GM12801 (cell line): Measurements from ENCODE around the gene SOX6.

Source experiments
- TF ChIP-seq, protein P1 (sequence below): IDR thresholded peaks from one replicate; pipeline ENCODE4 v1.5.1; 2011; ENCODE audit warnings: control low read depth; ENCODE audit not compliant: insufficient read length; ENCODE audit errors: extremely low read depth

The SOX6 gene

DNA sequence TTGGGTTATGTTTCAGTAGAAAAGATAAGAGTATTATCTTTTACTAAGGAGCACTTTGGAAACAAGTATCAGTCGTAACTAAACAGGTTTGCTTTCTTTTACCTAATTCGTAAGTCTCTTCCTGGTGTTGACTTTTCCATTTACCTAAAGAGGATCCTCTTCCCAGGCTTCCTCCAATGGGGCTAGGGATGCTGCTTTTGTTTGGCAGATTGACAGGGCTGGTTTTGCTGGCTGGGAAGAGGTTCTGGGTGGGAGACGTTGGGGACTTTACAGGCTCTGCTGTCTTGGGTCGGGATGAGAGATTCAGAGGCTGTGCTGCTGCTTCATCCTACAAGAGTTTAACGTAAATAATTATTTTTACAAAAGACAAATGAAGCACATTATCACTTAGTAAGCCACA lies 306.7 kb downstream of the SOX6 start:
- TF ChIP-seq, protein P1, sequence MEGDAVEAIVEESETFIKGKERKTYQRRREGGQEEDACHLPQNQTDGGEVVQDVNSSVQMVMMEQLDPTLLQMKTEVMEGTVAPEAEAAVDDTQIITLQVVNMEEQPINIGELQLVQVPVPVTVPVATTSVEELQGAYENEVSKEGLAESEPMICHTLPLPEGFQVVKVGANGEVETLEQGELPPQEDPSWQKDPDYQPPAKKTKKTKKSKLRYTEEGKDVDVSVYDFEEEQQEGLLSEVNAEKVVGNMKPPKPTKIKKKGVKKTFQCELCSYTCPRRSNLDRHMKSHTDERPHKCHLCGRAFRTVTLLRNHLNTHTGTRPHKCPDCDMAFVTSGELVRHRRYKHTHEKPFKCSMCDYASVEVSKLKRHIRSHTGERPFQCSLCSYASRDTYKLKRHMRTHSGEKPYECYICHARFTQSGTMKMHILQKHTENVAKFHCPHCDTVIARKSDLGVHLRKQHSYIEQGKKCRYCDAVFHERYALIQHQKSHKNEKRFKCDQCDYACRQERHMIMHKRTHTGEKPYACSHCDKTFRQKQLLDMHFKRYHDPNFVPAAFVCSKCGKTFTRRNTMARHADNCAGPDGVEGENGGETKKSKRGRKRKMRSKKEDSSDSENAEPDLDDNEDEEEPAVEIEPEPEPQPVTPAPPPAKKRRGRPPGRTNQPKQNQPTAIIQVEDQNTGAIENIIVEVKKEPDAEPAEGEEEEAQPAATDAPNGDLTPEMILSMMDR = no peak

- TF ChIP-seq, protein P1 = no peak
Measured at GRCh38 chr11:16047073-16047472, 309.3 kb downstream of the SOX6 start.

DNA sequence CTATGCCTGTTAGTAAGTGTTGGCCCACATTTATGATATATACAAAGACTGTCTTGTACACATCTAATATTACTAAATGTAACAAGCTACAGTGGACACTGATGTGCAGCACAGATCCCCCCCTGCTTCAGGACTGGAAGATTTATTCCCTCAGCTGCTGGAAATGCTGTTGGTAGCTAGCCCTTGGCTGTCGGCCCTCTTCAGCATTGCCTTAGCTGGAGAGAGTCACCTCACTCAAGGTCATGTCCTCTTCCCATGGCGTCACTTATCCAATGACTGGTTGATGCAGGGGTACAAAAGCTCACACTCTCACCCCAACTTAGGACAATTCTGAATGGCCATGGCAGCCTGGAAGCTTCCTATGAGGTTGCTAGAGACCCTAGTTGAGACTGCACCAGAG lies 312.7 kb downstream of the SOX6 start:
- TF ChIP-seq, protein P1 = no peak

- TF ChIP-seq, protein P1 = no peak
Measured at GRCh38 chr11:16041207-16041606, 315.1 kb downstream of the SOX6 start.

- TF ChIP-seq, protein P1 = no peak
Measured at GRCh38 chr11:16040151-16040550, 316.2 kb downstream of the SOX6 start.

DNA sequence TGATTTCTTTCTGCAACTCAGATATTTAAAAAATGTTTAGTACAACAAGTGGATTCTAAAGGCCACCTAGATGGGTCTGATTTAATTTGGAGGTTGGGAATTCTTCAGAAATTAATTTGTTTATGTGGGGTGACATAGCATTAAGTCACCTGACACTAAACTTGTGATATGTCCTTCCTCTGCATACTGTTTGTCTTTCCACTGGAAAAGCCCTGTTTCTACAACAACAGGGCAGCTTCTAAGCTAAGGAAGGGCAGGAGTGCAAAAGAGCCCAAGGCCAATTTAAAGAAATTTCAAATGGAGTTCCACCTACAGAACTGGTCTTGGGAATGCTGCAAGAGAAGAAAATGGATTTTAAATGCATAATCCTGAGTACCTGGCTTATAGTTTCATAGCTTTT lies 319.2 kb downstream of the SOX6 start:
- TF ChIP-seq, protein P1 = no peak

- TF ChIP-seq, protein P1 = no peak
Measured at GRCh38 chr11:16036218-16036617, 320.1 kb downstream of the SOX6 start.

- TF ChIP-seq, protein P1 = no peak
Measured at GRCh38 chr11:16034074-16034473, 322.3 kb downstream of the SOX6 start.
